Esophagus squamous epithelium (tissue), 5 donors: ENCODE results near the gene DAAM1. TPM values are rescaled to one million over a fixed set of nuclear protein-coding genes. Genes with fewer than 3 reads are reported as not detected.

Source experiments
- DNase-seq: peaks from one replicate; lab custom pipeline; 2025; lab: John Stamatoyannopoulos, UW
- H3K27ac ChIP-seq, 4 donors: fragments of 200-600 bp; sonication (generic); one replicate each; pipeline ENCODE4 v1.5.1; 2016 to 2019; ENCODE audit warnings: mild to moderate bottlenecking in 1 of 4
- H3K27me3 ChIP-seq, 4 donors: fragments of 200-600 bp; sonication (generic); 1 replicate in 3 of 4; 2 replicates in 1 of 4; pipeline versions ENCODE4 v1.5.1 to v1.6.0; 2017 to 2021; ENCODE audit warnings: antibody characterized with exemption in 1 of 4
- H3K36me3 ChIP-seq, 3 donors: fragments of 200-600 bp; sonication (generic); one replicate each; pipeline ENCODE4 v1.5.1; 2016 to 2019
- H3K4me1 ChIP-seq, 3 donors: fragments of 200-600 bp; sonication (generic); one replicate each; pipeline ENCODE4 v1.5.1; 2017 to 2019
- H3K4me3 ChIP-seq, 4 donors: fragments of 200-600 bp; sonication (generic); 1 replicate in 3 of 4; 2 replicates in 1 of 4; pipeline ENCODE4 v1.5.1; 2016 to 2019; ENCODE audit warnings: mild to moderate bottlenecking in 2 of 4, moderate library complexity in 1 of 4
- H3K9me3 ChIP-seq, 3 donors: fragments of 200-600 bp; sonication (generic); one replicate each; pipeline ENCODE4 v1.5.1; 2016 to 2019
- POLR2A ChIP-seq, 4 donors: fragments of 450-650 bp; IDR thresholded peaks; one replicate each; pipeline ENCODE4 v1.6.1; 2017; ENCODE audit warnings: antibody characterized with exemption in 4 of 4, mild to moderate bottlenecking in 4 of 4, moderate library complexity in 3 of 4
- WGBS, 2 donors: methylation state at CpG; one replicate each; pipeline ENCODE4 v1.1.5; 2018; 5-methylcytosine and 5-hydroxymethylcytosine counted together
- intact Hi-C: fragments of 100-400 bp; cut with DNase I; formaldehyde crosslinking; loops from one replicate; pipeline ENCODE4 v1.15.0; 2022
- total RNA-seq, 4 donors: library from RNA; depleted of rRNA; stranded (reverse); fragments of >200 nt; gene quantifications; one replicate each; pipeline ENCODE4 v1.1.0, GENCODE V29; 2016
- TF ChIP-seq, protein P1 (sequence below), 6 experiments: fragments of 450-650 bp in 4 of 6; fragments of 200-600 bp in 2 of 6; sonication (generic) in 2 of 6; IDR thresholded peaks; one replicate each; pipeline ENCODE4 v1.5.1; 2016 to 2019; ENCODE audit warnings: antibody characterized with exemption in 6 of 6, mild to moderate bottlenecking in 4 of 6, moderate library complexity in 4 of 6
- donor health status: DM: yes; HTN: yes; CAD: no.

DAAM1 gene
- total RNA-seq, 4 donors from 2014 or later: 47.2 to 91.7 (median 64.0) TPM

DNA sequence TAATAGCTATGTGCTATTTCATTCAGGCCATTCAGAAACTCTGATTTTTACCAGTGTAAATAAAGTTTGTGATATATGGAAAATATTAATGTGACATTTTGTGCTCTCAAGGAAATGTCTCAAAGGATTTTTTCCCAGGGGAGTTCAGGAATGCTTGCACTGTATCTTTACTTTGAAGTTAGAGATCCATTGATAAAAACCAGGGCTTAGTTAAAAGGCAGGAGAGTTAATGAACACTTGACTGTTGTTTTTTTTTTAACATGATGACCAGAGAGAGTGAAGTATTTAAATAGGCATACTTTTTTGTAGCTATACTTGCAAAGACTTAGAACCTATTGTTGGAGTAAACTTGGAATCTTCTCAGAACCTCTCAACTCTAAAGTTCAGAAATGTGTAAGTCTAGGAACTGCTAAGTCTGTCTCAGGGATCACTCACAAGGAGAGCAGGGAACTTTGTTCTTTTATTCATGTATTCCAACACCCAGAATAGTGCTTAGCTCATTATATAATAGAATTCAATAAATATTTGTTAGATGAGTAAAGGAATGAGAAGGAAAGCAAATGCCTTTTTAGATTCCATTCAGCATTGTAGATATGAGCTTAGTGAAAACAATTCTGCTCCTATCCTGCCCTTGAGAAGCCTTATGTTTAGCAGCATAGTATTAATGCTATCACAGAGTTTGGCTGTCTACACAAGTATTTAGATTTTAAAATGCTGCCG is 117.5 kb downstream of the DAAM1 start:
- WGBS, 2 donors: 37 to 38% methylated on average over 1 of the region's 1 CpG
- no peak overlapping the region for H3K4me3 ChIP-seq
- H3K36me3 ChIP-seq: no peaks in the 10 kb centered on the region
- DNase-seq: no peak
- intact Hi-C loops: no loop called here
- H3K27ac ChIP-seq: peak overlapping the region in 2 of 4 donors; percentile 7 to 9
- TF ChIP-seq POLR2A (IDR thresholded peaks at IDR 0.05): no peak
- TF ChIP-seq, protein P1, sequence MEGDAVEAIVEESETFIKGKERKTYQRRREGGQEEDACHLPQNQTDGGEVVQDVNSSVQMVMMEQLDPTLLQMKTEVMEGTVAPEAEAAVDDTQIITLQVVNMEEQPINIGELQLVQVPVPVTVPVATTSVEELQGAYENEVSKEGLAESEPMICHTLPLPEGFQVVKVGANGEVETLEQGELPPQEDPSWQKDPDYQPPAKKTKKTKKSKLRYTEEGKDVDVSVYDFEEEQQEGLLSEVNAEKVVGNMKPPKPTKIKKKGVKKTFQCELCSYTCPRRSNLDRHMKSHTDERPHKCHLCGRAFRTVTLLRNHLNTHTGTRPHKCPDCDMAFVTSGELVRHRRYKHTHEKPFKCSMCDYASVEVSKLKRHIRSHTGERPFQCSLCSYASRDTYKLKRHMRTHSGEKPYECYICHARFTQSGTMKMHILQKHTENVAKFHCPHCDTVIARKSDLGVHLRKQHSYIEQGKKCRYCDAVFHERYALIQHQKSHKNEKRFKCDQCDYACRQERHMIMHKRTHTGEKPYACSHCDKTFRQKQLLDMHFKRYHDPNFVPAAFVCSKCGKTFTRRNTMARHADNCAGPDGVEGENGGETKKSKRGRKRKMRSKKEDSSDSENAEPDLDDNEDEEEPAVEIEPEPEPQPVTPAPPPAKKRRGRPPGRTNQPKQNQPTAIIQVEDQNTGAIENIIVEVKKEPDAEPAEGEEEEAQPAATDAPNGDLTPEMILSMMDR (IDR thresholded peaks at IDR 0.05): no peak
- no peaks in the 10 kb centered on the region for H3K9me3 ChIP-seq
- H3K27me3 ChIP-seq: no peaks in the 10 kb centered on the region
- peaks cover 0 to 49% (median 12%) of the 10 kb centered on the region in 3 donors for H3K4me1 ChIP-seq

- Histone ChIP-seq H3K27ac (no peak overlapping the region), H3K4me1 (peaks cover 0 to 49% (median 12%) of the 10 kb centered on the region in 3 donors)
Measured at GRCh38 chr14:59306775-59307174, 118.3 kb downstream of the DAAM1 start.

DNA sequence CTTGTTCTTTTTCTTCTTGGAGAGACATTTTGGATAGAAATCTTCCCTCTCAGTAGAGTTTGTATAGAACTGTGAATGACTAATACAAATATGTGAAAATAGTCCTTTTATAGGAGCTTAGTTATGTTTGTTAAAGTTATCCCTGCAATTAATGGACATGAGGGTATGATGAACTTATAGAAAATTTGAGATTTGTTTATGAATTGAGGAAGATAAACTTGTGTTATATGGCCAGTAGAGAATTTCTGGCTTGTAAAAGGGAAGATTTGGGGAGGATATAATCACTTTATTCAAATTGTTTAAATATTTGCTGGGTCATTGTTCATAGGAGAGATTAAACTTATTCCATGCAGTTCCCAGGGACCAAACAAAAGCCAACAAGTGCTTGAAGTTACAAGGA is 119.6 kb downstream of the DAAM1 start:
- DNase-seq: no peak
- Histone ChIP-seq H3K4me3 (no peak overlapping the region), H3K9me3 (no peaks in the 10 kb centered on the region), H3K27me3 (no peaks in the 10 kb centered on the region), H3K4me1 (peaks cover 0 to 44% (median 12%) of the 10 kb centered on the region in 3 donors), H3K27ac (no peak overlapping the region), H3K36me3 (no peaks in the 10 kb centered on the region)
- intact Hi-C loops: no loop called here
- TF ChIP-seq, protein P1 (IDR thresholded peaks at IDR 0.05): no peak
- TF ChIP-seq POLR2A (IDR thresholded peaks at IDR 0.05): no peak

More at GRCh38 chr14:59306775-59307174, 118.3 kb downstream of the DAAM1 start:
- Histone ChIP-seq H3K36me3 (no peaks in the 10 kb centered on the region), H3K27me3 (no peaks in the 10 kb centered on the region), H3K4me3 (no peak overlapping the region), H3K9me3 (no peaks in the 10 kb centered on the region)
- 36 to 43% methylated on average over 1 of the region's 1 CpG for WGBS, 2 donors
- no peak for DNase-seq
- intact Hi-C loops: no loop called here
- no peak for TF ChIP-seq POLR2A (IDR thresholded peaks at IDR 0.05)
- TF ChIP-seq, protein P1 (IDR thresholded peaks at IDR 0.05): no peak

- Histone ChIP-seq H3K36me3 (no peaks in the 10 kb centered on the region), H3K27me3 (no peaks in the 10 kb centered on the region), H3K27ac (no peak overlapping the region), H3K4me1 (peaks cover 0 to 50% (median 12%) of the 10 kb centered on the region in 3 donors), H3K4me3 (no peak overlapping the region), H3K9me3 (no peaks in the 10 kb centered on the region)
- no peak for TF ChIP-seq POLR2A (IDR thresholded peaks at IDR 0.05)
- TF ChIP-seq, protein P1 (IDR thresholded peaks at IDR 0.05): no peak
- 43 to 63% methylated on average over 1 of the region's 1 CpG for WGBS, 2 donors
- intact Hi-C loops: no loop called here
- no peak for DNase-seq
Measured at GRCh38 chr14:59308673-59309072, 120.2 kb downstream of the DAAM1 start.

- intact Hi-C loops: no loop called here
- Histone ChIP-seq H3K9me3 (no peaks in the 10 kb centered on the region), H3K4me1 (peaks cover 0 to 52% (median 12%) of the 10 kb centered on the region in 3 donors), H3K27ac (no peak overlapping the region), H3K36me3 (no peaks in the 10 kb centered on the region), H3K27me3 (no peaks in the 10 kb centered on the region), H3K4me3 (no peak overlapping the region)
- WGBS, 2 donors: 76 to 84% methylated on average over 7 of the region's 7 CpGs
- no peak for TF ChIP-seq POLR2A (IDR thresholded peaks at IDR 0.05)
- TF ChIP-seq, protein P1 (IDR thresholded peaks at IDR 0.05): no peak
- no peak for DNase-seq
Measured at GRCh38 chr14:59309291-59309900, 120.9 kb downstream of the DAAM1 start.
